Measurements from ENCODE around the gene TNK2.
"Not testable (repeated sequence)": the region's sequence is repeated elsewhere in the genome, so short reads cannot be mapped to it uniquely, and the experiment has no call there.

Gene TNK2

DNA sequence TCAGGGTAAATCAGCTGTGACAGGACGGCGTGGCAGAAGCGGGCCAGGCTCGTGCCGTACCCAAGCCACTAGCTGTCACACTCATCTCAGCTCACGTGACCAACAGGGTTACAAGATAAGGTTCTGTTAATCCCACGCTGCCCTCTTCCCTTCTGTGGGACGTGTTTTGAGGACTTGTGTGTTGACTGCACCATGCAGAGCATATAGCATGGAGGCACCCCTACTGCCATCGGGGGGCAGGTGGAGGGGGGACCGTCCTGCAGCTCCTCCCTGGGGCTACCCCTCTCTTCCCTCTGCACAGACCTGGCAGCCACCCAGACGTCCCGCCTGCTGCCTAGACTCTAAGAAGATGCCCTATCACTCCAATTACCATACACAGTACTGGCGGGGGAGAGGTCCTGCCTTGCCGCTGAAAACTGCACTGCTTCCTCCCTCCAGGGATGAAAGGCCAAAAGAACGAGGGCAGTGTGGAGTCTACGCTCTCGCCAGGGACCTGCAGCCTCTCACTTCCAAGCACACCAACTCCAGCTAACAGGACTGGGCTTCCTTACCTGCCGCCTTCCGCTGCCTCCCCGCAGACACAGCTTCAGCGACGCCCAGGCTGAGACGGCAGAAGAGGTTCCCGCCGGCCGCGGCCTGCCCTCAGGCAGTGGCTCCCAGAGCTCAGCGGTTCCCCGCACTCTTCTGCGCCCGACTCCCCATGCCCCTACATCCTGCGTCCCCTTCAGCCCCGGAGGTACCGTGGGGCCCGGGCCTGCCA, at the start of gene TNK2:
Gene TNK2 (minus strand): TSS at position 618 of the 760 bp plus-strand sequence. CDS start 19,963 bp downstream, outside the sequence.
- peak in 1 of 2 experiments; percentile 25 for DNase-seq

DNA sequence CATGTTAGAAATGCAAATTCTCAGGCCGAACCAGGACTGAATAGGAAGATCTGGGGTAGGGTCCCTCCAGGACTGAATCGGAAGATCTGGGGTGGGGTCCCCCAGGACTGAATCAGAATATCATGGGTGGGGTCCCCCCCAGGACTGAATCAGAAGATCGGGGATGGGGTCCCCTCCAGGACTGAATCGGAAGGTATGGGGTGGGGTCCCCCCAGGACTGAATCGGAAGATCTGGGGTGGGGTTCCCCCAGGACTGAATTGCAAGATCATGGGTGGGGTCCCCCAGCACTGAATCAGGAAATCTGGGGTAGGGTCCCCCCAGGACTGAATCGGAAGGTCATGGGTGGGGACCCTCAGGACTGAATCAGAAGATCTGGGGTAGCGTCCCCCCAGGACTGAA, 48.2 kb upstream of the TNK2 start:
- DNase-seq = no peak

DNA sequence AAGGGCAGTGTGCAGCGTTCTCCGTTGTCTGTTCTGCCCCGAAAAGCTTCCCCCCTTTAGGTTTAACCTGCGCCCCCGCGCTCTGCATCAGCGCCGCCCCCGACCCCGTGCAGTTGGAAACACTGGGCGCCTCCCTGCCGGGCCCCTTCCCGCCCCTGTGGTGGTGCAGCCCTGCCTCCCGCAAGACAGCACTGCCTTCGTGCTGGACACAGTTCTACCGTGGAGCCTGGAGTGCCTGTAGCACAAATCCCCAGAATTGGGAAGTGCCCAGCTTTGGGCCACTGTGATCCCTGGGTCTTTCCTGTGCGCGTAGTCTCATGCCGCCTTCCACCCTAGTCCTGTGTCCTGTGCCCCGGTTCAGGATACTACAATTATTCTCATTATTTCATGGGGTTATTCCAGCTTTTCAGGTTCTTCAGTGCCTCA, 47.1 kb upstream of the TNK2 start:
- not testable (repeated sequence) for DNase-seq

DNA sequence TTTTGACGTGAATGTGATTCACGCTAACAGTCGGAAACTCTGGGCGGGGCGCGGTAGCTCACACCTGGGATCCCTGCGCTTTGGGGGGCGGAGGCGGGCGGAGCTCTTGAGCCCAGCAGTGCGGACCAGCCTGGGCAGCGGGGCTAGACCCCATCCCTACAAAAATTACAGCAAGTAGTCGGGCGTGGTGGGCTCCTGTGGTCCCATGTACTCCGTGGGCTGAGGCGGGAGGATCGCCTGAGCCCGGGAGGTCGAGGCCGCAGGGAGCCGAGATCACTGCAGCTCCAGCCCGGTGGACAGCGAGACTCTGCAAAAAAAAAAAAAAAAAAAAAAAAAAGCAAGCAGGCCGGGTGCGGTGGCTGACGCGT, 46.4 kb upstream of the TNK2 start:
- DNase-seq = not testable (repeated sequence)

DNA sequence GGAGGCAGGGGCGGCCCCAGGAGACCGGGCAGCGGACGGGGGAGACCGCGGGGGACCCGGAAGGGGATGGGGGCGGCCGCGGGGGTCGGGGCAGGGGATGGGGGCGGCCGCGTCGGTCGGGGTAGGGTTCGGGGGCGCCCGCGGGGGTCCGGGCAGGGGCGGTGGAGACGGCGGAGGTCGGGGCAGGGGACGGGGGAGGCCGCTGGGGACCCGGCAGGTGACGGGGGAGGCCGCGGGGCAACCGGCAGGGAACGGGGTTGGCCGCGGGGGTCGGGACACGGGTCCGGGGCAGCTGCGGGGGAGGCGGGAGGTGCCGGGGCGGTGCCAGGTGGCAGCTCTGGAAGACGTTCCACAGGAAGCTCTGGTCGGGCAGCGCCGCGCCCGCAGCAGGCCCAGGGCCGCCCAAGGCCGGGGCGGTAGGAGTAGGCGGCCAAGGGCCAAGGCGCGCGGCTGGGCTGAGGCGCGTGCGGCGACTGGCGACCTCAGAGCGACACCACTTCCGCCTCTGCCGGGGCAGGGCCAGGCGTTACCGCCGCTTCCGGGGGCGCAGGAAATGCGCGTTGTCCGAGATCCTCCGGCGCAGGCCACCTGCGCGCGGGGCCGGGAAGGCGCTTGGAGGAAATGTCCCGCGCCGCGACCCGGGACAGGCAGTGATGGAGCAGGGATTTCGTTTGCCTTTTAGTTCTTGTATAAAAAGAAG, 45.9 kb upstream of the TNK2 start:
- DNase-seq = not testable (repeated sequence)

DNA sequence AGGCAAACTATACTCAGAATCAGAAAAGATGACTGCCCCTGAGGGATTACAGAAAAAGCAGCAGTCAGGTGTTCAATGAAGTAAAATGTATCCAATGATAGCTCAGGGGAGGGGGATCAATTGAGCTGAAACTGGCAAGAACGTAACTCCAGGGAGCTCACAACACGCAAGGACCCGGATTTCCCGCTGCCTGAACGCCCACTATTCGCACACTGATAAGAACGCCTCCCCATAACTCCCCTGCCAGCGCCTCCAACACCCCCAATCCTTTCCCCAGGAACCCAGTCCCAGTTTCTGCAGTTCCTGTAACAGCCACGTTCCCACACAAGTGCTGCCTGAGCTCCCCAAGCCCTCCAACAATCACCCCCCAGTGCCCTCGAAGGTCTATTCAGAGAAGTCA, 44.2 kb upstream of the TNK2 start:
- DNase-seq = not testable (repeated sequence)

DNA sequence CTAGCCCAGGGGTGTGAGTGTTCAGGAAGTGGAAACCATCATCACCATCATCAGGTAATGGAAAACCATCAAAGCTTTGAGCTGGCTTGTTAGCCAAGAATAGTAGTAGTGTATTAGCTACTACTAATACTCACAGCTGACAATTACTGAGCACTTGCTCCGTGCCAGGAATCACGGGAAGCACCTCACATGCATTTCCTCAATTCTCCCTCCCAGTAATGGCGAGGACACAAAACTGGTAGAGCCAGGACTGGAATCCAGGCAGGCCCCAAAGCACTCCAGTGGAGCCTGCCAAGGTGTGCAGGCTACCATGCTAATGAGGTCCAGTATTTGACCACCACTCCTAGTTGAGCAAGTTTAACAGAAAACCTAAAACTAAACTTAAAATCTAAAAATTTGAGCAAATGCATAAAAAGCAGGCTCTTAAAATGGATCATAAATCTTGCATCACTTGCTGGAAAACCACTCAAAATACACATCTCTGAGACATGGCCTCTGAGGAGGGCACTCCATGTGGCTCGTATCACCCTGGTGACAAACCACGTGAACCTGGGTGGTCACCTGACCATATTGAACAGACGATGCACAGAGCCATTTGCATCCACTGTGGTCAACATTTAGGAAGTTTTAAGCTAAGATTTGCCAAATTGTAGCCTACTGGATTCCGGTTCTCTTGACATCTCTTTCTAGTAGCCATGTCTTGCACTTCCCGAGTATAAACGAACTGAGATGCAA, 43.3 kb upstream of the TNK2 start:
- DNase-seq = not testable (repeated sequence)

DNA sequence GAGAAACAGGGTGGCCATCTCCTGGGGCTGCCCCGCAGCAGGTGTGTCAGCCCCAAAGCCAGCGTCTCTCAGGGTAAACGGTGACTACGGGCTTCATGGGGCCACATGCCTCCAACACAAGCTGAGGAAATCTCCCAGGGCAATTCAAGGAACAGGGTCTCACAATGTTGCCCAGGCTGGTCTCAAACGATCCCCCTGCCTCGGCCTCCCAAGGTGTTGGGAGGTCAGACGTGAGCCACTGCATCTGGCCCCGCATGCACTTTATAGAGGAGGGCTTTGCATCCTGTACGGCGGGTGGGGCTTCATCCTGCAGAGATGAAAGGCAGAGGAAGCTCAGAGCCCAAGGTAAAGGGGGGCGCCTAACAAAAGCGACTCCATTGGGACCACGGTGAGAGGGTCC, 42.4 kb upstream of the TNK2 start:
- not testable (repeated sequence) for DNase-seq

DNA sequence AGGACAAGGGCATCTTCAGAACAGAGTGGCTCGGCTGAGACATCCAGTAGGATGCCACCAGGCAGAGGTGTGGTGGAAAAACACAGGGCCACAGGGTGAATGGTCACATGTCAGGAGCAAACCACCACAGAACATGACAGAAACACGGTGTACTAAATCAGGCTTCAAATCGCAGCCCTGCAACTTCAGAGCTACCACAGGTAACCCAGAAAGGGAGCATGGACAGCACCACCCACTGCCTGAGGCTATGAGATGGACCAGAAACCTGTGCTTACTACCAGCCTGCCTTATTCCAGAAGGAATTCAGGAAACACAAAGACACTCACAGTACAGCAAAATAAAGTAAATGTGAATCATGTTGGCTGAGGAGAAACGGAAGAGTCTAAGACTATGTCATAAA, 41.8 kb upstream of the TNK2 start:
- not testable (repeated sequence) for DNase-seq

DNA sequence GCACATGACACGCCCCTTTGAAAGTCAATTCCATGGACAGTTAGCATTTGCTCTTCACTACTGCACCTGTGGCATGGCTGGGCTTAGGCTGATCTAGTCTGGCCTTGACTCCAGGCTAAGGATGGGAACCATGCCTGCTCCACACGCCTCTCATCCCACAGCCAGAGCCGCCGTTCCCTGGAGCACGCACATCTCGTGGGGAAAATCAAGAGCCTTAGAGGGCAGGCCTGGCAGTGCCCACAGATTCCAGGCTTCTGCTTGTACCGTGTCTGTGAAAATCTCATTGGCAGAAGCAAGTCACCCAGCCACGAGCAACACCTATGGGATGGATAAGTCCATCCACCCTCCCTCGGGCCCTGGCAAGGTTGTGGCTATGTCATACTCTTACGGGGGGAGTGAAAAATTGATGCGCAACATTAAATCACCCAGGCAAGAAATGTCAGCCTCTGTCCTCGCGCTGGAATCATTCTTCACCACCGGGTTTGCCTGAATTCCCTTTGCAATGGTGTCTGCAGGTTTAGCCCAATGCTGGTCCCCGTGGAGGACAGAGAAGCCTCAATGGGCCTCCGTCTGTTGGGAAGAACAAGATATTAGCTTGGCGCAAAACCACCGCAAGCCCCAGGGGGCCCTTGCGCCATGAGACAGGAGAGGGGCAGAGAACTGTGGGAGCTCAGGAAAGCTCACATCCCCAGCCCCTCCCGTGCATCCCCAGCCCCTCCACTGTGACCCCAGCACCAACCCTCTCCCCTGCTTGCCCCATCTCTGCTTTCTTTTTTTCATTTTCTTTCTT, 38.8 kb upstream of the TNK2 start:
- not testable (repeated sequence) for DNase-seq

DNA sequence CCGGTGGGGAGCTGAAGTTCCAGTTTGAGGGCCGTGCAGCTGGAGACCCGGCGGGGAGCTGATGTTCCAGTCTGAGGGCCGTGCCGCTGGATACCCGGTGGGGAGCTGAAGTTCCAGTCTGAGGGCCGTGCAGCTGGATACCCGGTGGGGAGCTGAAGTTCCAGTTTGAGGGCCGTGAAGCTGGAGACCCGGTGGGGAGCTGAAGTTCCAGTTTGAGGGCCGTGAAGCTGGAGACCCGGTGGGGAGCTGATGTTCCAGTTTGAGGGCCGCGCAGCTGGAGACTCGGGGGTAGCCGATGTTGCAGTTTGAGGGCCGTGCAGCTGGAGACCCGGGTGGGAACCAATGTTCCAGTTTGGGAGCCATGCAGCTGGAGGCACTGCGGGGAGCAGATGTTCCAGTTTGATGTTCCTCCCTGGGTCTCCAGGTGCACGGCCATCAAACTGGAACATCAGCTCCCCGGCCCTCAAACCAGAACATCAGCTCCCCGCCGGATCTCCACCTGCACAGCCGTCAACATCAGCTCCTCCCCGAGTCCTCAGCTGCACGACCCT, 33.0 kb upstream of the TNK2 start:
- DNase-seq = not testable (repeated sequence)

DNA sequence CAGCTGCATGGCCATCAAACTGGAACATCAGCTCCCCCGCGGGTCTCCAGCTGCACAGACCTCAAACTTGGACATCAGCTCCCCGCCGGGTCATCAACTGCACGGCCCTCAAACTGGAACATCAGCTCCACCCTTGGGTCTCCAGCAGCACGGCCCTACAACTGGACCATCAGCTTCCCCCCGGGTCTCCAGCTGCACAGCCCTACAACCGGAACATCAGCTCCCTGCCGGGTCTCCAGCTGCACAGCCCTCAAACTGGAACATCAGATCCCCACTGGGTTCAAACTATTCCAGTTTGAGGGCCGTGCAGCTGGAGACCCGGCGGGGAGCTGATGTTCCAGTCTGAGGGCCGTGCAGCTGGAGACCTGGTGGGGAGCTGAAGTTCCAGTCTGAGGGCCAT, 32.5 kb upstream of the TNK2 start:
- DNase-seq = not testable (repeated sequence)

DNA sequence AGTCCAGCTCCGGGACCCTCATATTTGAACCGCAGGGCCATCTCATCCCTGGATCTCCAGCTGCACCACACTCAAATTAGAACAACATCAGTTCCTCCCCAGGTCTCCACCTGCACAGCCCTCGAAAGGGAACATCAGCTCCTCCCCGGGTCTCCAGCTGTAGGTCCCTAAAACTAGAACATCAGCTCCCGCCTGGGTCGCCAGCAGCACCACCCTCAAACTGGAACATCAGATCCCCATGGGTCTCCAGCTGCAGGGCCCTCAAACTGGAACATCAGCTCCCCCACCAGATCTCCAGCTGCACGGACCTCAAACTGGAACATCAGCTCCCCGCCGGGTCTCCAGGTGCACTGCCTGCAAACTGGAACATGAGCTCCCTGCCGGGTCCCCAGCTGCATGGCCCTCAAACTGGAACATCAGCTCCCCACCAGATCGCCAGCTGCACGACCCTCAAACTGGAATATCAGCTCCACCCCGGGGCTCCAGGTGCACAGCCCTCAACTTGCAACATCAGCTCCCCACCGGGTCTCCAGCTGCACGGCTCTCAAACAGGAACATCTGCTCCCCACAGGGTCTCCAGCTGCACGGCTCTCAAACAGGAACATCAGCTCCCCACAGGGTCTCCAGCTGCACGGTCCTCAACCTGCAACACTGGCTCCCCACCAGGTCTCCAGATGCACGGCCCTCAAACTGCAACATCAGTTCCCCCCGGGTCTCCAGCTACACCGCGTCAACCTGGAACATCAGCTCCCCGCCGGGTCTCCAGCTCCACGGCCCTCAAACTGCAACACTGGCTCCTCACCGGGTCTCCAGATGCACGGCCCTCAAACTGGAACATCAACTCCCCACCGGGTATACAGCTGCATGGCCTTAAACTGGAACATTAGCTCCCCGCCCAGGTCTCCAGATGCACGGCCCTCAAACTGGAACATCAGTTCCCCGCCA, 31.4 kb upstream of the TNK2 start:
- DNase-seq = not testable (repeated sequence)

DNA sequence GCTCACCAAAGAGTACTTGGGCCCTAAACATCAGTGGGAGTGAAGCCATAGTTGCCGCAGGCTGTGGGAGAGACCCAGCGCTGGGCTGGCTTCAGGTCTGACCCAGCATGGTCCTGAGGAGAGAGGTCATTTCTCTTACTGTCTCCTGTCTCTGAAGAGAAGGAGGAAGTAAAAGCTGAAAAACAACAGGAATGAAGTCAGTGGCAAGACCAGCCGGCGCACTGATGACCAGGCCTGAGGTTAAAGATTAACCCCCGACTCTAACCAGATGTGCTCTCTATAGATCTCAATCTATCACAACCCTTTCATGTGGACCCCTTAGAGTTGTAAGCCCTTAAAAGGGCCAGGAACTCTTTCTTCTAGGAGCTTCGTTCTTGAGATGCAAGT, 24.7 kb upstream of the TNK2 start:
- DNase-seq = not testable (repeated sequence)

DNA sequence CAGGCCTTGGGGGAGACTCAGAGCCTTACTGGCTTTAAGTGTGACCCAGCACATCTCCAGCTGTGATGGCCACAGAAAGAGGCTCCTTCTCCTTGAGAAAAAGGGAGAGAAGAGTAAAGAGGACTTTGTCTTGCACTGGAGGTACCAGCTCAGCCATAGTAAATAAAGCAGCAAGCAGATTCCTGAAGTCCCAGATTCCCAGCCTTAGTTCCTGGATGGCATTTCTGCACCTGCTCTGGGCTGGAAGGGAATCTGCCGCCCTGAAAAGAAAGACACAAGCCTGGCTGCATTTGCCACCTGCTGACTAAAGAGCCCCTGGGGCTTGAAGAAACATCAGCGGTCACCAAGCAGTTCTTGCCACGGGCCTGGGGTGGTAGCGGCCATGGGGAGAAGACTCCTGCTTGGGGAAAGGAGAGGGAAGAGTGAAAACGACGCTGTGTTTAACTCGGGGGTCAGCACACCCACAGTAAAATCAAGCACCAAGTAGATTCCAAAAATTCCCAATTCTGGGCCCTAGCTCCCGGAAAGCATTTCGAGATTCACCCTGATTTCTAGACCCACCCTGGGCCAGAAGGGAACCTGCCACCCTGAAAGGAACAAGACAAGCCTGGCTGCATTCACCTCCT, 24.2 kb upstream of the TNK2 start:
- no peak for DNase-seq

DNA sequence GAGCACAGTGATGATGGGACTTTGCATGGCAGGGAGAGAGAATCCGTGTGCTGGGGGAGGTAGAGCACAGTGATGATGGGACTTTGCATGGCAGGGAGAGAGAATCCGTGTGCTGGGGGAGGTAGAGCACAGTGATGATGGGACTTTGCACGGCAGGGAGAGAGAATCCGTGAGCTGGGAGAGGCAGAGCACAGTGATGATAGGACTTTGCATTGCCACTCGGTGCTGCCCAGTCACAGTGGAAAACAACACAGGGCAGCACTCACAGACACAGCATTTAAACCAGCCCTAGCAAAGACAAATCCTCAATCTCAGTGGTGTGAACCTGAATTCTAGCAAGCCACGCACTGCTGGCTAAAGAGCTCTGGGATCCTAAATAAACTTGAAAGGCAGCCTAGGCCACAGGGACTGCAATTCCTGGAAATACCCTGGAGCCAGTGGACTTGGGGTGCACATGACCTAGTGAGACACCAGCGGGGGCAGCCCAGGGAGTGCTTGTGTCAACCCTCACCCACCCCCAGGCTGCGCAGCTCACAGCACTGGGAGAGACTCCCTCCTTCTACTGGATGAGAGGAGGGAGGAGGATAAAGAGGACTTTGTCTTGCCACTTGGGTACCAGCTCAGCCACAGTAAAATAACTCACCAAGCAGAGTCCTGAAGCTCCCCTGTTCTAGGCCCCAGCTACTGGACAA, 23.4 kb upstream of the TNK2 start:
- DNase-seq = no peak

DNA sequence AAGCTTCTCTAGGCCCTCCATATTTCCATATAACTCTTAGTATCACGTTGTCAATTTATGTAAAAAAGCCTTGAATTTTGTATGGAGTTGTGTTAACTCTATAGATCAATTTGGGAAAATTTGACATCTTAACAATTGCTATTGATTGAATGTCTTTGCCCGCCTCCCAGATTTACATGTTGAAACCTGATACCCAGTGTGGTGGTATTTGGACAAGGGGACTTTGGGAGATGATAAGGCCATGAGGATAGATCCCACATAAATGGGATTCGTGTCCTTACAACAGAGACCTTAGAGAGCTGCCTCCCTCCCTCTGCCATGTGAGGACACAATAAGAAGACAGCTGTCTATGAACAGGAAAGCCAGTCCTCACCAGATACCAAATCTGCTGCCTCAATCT, 21.1 kb upstream of the TNK2 start:
- DNase-seq = no peak

DNA sequence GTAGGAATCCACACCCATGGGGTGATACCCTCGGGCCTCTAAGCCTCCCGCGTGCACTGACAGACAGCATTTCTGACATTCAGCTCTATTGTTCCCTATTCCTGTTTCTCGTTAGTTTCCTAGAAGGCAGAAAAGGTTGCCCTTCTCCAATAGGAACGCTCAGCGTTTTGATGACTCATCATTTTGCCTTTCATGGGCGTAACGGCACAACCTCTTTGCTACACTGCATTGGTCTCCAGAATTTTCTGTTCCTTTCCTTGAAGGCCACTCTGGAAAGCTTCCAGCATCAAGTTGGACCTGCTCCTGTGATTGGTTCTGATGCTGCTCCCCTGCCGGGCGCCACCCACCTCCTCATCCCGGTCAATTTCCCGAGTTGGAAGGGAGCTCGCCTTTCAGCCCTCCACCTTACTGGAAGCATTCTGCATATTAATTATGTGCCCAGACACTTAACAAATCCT, 13.0 kb upstream of the TNK2 start:
- DNase-seq = no peak

DNA sequence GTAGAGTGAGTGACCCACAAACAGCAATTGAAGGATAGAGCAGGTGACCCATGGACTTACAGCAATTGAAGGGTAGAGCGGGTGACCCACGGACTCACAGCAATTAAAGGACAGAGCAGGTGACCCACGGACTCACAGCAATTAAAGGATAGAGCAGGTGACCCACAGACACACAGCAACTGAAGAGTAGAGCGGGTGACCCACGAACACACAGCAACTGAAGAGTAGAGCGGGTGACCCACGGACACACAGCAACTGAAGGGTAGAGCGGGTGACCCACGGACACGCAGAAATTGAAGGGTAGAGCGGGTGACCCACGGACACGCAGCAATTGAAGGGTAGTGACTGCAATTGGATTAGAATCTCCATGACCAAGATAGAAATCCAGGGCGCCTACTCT, 9.8 kb upstream of the TNK2 start:
- no peak for DNase-seq

DNA sequence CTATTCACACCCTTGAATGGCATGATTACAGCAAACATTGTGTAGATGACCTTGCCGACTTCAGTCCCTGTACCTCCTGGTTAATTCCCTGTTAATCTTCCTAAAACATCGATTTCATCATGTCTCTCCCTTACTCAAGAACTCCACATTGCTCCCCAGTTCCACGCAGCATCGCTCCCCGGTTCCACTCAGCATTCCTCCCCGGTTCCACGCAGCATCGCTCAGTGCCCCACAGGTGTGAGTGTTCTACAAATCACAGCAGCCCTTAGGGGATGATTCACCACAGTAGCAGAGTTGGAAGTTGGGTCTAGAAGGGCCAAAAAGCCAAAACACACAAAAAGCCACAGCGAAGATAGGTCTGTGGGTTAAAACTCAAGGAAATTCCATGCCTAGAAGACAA, 8.6 kb upstream of the TNK2 start:
- DNase-seq = no peak
